Dedifferentiated amniotic fluid mesenchymal stem cell (primary cell): Measurements from ENCODE around the gene CDRT15.
"Not testable (repeated sequence)": the region's sequence is repeated elsewhere in the genome, so short reads cannot be mapped to it uniquely, and the experiment has no call there.

Experiments used
- DNase-seq: peaks from one replicate; pipeline ENCODE4 v3.0.0-alpha.2; 2016; ENCODE audit errors: extremely low spot score

Gene CDRT15

DNA sequence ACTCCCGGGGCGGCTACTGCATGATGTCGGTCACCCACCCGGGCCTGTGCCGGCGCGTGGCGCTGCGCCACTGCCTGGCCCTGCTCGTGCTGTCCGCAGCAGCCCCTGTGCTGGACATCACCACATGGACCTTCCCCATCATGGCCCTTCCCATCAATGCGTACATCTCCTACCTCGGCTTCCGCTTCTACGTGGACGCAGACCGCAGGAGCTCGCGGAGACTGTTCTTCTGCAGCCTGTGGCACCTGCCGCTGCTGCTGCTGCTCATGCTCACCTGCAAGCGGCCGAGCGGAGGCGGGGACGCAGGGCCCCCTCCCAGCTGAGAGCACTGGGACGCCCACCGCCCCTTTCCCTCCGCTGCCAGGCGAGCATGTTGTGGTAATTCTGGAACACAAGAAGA is 29.8 kb downstream of the CDRT15 start:
- no peak for DNase-seq

DNA sequence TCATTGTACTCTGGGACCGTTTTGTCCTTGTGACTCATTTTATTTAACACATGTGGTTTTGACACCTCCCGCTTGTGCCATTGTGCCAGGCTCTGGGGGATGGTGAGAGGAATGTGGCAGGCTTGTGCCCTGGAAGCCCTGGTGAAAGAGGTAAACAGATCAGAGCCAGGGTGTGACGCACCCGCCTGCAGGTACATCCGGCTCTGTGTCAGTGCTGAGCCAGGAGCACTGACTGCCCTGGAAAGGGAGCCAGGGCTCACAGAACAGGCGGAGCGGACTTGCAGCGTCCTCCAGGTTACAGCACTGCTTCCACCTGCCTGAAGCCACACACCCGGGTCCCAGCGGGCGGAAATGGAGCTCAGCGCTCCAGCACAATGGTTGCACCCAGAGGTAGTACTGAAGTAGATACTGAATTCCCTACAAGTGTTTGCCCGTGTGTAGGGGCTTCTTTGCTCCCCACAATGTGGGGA is 30.6 kb downstream of the CDRT15 start:
- no peak for DNase-seq

DNA sequence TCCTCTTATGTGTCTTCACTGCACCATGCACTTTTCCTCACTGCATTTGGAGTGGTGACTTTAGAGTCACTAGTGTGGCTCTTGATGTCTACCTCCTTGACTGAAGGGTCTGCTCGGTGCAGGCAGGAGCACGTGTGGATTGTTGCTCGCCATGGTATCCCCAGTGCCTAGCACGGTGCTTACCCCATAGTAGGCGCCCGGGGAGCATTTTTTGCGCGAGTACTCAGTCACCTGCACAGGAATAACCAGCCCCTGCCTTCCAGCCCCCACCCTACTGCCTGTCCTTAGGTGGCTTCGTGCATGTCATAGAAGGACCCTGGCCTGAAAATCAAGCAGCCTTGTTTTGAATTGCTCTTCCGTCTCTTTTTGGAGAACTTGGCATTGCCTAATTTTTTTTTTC is 31.3 kb downstream of the CDRT15 start:
- no peak for DNase-seq

DNA sequence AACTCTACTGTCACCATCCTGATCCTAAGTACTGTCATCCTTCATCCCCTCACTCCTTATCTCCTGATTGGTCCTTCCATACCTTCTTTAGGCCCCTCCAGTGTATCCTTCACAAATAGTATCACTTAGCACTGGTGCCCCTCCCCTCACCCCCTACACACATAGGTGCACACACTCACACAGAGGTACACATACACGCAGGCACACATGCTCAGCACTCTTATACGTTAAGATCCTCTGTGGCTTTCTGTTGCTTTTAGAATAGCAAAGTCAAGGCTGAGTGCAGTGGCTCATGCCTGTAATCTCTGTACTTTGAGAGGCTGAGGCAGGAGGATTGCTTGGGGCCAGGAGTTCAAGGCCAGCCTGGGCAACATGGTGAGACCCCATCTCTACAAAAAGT is 32.1 kb downstream of the CDRT15 start:
- DNase-seq = no peak

DNA sequence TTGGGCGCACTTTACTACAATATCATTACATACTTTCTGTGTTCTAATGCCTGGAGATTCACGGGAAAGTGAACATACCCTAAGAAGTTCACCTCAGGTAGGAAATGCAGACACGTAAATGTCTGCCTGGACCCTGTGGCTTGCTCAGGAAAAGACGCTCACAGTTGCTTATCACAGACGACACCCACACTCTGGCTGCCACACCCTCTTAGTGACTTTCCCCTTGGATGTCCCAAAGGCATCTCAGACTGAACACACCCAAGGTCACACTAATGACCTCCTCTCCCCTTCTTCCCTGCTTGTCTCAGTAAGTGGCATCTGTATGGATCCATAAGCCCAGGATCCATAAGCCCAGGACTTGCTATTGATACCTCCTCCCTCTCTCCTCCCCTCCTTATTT is 32.6 kb downstream of the CDRT15 start:
- DNase-seq = no peak

DNA sequence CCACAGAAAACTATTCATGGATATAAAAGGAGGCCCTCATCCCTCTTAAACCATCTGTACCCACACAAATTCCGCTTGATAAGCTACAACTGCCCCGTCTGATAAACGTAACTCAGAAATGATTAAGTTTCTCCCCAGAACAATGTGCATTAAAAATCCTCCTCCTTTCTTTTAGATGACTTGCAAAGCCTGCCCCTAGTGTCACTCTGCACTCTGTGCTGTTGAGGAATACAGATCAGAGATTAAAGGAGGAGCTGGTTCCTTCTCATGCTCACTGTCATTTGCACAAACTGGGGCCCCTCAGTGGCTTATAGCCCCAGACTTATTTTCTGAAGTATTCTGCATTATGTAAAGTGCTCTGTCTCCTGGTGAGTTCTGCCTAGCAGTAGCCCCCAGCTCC is 33.3 kb downstream of the CDRT15 start:
- no peak for DNase-seq

DNA sequence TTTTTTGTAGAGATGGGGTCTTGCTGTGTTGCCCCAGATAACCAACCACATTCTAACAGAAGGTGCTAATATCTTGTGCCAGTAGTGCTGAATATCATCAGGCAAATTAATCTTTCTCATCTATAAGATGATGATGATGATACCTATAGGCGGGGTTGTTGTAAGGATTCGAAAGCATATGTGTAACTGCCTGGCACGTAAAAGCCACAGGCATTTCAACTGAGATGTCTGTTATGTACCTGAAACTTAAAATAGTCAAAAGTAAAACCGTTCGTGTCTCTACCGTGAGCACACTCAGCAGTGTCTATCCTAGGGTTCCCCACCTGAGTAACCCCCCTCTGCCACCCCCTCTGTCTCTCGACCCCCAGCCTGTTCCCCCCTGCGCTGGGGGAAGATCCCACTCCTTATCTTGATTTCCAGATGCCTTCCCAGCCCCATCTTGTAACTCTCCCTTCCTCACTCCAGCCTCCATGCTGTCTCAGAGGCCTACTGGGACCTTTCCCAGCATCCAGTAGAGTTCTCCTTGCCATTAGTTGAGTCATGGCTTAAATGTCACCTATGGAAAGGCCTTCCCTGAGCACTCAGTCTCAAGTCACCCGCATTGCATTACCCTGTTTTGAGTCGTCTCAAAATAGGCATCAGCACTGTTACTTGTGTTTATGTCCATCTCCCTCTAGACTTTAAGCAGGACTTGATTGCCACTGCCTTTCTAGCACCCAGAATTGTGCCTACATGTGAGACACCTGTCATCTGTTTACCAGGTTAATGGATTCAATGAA is 34.1 kb downstream of the CDRT15 start:
- DNase-seq = no peak

DNA sequence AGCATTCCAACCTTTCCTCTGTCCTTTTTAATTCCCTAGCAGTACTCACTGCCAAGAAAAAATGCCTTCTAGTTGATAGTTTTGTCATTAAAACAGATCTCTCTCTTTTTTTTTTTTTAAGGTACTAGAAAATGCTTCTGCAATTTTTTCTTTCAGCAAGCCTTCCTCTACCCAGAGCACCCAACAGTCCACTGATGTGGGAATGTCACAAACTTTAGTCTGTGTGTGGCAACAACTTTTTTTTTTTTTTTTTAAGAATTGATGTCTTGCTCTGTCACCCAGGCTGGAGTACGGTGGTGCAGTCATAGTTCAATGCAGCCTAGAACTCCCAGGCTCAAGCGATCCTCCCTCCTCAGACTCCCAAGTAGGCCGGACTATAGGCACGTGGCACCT is 34.7 kb downstream of the CDRT15 start:
- no peak for DNase-seq

DNA sequence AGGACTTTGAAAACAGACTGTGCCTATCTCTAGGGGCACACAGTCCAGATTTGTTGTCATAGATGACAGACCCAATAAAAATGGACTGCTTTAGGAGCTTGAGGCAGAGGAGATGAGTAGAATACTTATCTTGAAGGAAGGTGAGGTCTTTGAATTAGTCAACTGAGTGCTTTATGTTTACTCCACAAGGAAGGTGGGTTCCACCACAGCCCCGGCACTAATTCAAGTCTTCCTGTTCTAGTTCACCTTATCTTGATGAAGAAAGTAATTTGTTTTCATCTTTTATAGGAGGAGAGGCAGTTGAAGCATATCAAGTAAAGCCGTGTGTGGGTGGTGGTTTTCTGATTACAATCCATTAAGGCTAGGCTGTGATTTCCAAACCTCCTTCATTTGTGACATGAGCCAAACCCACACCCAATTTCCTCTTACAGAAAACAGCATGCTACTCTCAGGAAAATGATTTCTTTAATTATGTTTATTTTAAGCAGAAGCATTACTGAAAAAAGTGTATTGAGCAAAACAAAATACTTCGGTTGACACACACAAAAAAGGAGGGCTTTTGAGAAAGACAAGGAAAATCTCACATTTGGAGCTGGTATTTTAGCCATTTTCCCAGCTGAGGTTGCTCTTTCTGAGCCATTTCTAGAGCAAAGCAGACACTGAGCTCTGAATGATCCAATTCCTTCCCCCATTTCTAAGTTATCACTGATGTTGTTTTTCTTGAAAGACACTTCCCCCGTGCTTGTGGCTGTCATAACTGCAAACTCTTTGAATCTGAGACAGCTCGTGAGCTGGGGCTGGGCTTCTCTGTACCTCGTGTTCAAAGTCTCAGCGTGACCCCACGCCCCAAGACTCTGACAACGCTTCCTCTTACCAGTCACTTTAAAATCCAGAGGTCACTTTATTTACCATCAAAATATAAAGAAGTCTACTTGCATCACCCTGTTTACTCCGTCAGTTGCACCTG is 35.4 kb downstream of the CDRT15 start:
- no peak for DNase-seq

DNA sequence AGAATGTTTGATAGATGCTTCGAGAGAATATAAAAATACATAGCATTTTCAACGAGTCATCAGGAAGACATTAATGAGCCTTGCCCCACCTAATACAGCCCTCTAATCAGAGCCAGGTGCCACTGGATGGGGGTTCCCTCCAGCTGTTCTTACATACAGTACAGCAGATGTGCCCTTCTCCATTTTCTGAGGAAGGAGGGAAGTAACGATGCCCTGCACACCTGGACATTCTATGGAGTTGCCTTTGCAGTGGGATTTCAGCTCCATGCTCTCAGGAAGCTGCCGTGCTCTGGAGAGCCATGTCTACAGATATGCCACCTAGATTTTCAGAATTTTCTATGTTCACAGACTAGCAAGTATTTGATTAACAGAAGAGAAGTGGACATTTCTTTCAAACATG is 36.3 kb downstream of the CDRT15 start:
- no peak for DNase-seq

DNA sequence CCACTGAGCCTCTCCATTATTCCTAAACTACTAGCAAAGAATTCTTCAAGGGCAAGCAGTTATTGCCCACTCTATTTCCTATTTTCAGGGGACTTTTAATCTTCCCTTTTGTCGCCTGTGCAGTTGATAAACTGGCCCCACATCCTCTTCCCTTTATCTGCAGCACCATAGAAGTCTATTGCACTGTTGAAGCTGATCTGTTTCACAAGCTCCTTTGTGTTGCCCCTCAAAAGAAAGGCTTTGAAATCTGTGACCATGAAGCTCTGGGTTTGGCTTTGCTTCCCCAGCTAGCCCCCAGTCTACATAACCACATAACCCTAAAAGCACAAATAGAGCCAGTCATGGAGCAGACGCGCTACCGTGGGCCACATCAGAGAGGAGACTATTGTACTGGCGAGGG is 37.1 kb downstream of the CDRT15 start:
- no peak for DNase-seq

DNA sequence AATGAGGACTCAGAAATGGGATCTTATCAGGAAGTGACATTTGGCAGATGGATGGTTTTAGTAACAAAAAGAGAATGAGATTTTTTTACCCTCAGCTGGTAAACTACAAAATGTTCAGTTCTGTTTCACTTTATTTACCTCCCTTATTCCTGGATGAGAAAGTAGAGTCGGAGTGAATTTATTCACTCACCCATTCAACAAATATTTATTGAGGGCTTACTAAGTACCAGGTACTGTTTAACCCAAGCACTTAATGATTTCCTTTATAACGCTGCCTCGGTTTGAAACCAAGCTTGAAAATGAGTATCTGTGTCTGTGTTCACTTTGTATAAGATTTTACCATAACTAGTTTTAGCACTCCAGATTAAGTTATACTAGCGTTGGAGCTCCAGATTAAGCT is 38.1 kb downstream of the CDRT15 start:
- DNase-seq = no peak

DNA sequence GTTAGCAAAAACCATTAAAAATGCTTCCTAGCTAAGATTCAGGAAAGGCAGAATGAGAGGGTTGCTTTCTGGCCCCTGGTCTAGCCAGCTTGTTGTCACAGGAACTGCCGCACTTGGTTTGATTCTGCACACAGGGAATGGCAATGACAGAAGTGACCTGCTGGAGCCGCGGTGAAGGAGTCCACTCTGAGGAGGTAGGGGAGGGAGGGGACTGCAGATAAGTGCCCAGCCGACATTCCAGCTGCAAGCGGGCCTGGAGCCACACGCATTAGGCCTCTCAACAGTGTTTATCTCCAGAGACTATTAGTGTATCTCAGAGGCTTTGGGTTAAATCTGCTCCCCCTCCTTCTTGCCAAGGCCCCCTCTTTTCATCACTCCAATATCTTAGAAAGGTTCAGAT is 38.6 kb downstream of the CDRT15 start:
- no peak for DNase-seq

DNA sequence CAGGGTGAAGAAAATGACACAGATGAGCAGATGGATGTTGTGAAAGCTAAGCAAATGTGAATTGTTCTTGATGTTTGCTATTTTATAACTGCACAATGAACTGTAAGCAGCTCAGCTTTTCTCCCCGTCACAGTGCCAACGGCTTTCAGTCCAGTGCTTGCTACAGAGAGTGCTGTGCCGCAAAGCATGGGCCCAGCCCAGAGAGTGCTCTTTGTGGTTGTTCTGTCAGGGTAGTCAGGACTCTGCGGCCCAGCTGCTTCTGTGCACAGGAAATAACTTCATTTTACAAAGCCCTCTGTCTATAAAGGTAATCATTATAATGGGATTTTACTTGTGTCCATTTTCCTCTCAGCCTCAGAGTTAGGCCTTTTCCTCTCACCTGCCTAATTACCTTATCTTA is 39.1 kb downstream of the CDRT15 start:
- no peak for DNase-seq

DNA sequence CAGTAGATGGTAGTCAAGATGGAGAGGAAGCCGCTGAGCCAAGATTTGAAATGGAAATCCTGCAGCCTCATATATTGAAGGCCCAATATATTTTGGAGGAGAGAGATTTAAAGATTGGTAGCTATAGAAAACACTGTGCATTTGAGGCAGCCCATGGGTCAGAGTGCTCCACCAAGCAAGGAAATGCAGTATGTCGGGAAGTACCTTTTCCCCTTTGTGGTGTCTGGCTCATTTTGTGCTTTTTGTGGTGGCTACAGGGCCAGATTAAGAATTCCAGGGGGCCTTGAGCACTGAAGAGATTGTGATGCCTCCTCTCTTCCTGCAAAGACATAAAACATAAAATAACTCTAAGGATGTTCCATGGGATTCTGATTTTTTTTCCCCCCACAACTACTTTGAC is 39.6 kb downstream of the CDRT15 start:
- DNase-seq = no peak

DNA sequence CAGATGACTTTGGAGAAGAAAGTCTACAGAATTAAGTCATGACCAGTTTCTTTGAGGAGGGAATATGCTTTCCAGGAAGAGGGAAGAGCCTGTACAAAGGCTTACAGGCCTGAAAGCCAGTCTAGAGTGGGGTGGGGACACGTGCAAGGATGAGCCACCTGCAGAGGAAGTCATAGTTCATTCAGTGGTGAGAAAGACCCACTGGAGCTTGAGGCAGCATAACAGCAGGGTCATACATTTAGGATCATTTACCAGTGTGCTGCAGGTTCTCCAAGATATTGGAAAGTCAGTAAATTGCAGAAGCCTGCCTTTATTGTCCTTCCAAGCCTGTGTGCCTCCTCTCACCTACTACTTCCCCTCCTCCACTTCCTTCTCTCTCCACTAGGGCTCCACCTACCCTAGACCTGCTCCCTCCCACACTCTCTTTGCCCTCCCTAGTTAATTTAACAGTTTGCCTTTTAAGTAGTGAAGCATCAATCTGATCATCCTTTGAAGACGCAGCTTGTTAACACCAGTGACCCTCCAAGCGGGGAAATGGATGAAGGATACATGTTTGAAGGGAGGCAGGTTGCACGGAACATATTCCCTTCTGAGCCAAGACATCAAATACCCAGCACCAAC is 40.2 kb downstream of the CDRT15 start:
- DNase-seq = no peak

DNA sequence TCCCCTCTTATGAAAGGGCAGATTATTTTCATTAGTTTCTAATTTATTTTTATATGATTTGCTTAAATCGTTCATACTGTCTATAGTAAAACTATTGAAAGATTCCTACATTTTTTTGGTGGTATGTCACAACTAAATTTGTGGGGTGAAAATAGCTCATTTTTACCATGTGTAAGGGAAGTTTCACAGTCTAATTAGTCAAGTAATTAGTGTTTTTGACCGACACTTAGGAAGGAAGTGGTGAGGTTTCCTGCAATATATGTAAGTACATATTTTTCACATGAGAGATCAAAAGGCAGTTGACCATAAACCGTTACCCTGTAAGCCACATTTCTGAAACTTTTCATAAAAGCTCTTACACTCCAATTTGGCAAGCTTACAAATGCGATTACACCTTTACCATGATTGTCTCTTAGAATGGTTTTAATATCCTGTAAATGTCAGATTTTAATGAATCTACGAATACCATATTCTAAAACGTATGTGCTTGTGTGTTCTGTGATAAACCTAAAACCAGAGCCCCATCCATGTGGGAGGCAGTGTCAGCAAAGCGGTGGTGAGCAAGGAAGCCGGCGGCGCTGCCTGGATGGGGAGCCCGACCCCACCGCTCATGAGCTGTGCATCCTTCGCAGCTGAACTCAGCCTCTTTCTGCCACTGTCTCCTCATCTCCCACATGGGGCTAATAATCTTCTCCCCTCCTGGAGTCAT is 43.9 kb downstream of the CDRT15 start:
- DNase-seq = not testable (repeated sequence)

DNA sequence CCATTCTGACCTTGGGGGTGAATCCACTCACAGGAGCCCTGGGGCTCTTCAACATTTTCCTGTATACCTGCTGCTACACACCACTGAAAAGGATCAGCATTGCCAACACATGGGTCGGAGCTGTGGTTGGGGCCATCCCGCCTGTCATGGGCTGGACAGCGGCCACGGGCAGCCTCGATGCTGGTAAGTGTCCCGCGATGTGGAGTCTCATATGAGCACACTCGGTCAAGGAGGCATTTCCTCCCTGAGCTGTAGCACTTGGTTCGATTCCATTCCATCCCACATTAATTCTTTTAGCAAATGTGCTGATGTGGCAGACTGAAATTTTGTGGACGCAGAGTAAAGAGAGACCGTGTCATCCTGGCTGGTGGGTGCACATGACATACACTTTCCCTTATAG is 44.6 kb downstream of the CDRT15 start:
- not testable (repeated sequence) for DNase-seq

DNA sequence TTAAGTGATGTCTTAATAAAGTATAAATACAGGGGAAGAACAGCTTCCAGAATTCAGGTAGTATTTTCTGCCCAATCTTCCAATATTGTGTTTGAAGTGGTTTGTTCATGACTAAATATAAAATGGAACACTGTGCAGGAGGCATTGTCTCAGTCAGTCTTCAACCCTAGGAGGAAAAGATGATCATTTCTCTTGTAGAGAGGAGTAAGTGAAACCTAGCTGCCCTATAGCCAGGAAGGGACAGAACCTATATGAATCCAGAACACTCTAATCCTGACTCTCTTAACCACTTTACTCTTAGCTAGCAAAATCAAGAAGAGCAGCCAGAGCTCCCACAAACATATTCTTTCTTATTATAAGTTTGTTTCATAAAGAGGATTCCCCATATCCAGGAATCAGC is 45.2 kb downstream of the CDRT15 start:
- DNase-seq = not testable (repeated sequence)

DNA sequence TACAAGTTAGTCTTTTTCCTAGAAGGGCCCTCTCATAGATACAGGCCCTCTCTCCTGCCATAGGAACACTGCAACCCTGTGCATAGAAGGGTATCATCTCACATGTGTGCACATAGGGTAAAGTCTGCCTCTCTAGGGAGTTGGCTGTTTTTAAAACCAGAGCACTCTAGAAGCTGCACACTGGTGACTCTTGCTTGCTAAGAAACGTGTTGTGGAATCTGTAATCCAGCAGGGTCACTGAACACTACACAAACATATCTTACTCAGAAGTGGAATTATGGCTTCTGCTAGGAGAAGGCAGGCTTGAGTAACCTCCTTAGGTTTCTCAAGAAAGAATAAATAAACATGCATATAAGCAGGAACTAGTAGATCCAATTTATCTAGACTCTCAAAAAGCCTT is 45.9 kb downstream of the CDRT15 start:
- DNase-seq = not testable (repeated sequence)

DNA sequence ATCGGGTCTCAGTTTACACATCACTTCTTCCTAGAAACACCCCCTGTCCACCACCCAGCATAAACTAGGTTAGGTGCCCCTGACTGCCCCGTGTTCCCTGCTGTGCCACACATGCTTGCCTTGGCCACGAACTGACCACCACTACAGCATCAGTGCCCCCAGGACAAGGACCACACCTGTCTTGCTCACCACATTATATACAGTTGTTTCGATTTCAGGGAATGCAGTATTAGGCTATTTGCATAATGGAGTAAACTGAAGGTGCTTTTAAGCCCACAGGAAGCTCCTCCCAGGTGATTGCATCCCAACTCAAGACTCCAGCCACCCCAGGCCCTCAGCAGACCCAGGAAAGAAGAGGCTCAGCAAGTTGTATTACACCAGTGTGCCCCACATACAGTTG is 50.2 kb downstream of the CDRT15 start:
- DNase-seq = not testable (repeated sequence)
